Psoas muscle (tissue), 8 donors: Measurements from ENCODE around the gene GPC6. TPM values are rescaled to one million over a fixed set of nuclear protein-coding genes. Genes with fewer than 3 reads are reported as not detected.

ENCODE experiments used
- ATAC-seq, 4 donors: fragments of 200-7000 bp; cut with Tn5 transposase; one replicate each; pipeline ENCODE4 v1.9.1; 2020; ENCODE audit warnings: moderate library complexity in 3 of 4, mild to moderate bottlenecking in 2 of 4
- DNase-seq, 2 donors: peaks; one replicate each; pipeline ENCODE4 v3.0.0-alpha.2; 2020
- H3K27ac ChIP-seq: fragments of 200-600 bp; one replicate; pipeline ENCODE4 v1.8.0; 2022
- H3K27me3 ChIP-seq, 3 donors: fragments of 200-600 bp in 1 of 3; one replicate each; pipeline versions ENCODE4 v1.6.1 to v1.8.0; 2013 to 2022; ENCODE audit warnings: low read length in 2 of 3, mild to moderate bottlenecking in 2 of 3, moderate library complexity in 1 of 3; ENCODE audit not compliant: insufficient read depth in 3 of 3
- H3K36me3 ChIP-seq, 2 donors: fragments of 200-600 bp in 1 of 2; one replicate each; pipeline versions ENCODE4 v1.6.1 to v1.8.0; 2013 to 2022; ENCODE audit warnings: low read depth in 1 of 2, mild to moderate bottlenecking in 1 of 2, moderate library complexity in 1 of 2; ENCODE audit not compliant: insufficient read depth in 1 of 2
- H3K4me1 ChIP-seq: fragments of 200-600 bp; one replicate; pipeline ENCODE4 v1.8.0; 2022
- H3K4me3 ChIP-seq: fragments of 200-600 bp; one replicate; pipeline ENCODE4 v1.8.0; 2022; ENCODE audit warnings: mild to moderate bottlenecking
- H3K9me3 ChIP-seq: fragments of 200-600 bp; one replicate; pipeline ENCODE4 v1.8.0; 2022
- CTCF ChIP-seq: fragments of 200-600 bp; IDR thresholded peaks from one replicate; pipeline ENCODE4 v1.8.0; 2022; ENCODE audit warnings: antibody characterized with exemption
- WGBS, 3 donors: extraction: QIAGEN DNeasy Blood & Tissue Kit; methylation state at CpG; one replicate each; pipeline versions ENCODE4 v1.1.6 to v1.1.7; 2013; 5-methylcytosine and 5-hydroxymethylcytosine counted together
- intact Hi-C, 2 donors: fragments of 100-400 bp; cut with DNase I; formaldehyde crosslinking; loops; one replicate each; pipeline versions ENCODE4 v1.11.0 to v1.14.2; 2022
- polyA plus RNA-seq, 3 donors: library from polyadenylated mRNA; stranded (reverse); fragments of 200-250 nt; gene quantifications; one replicate each; pipeline ENCODE4 v1.2.3, GENCODE V29; 2013
- total RNA-seq, 4 donors: library from RNA; stranded (reverse); fragmentation: NEBNext Ultra II Directional in 2 of 4; extraction: Animal tissue kit (Norgen Biotek cat#: 25700) in 2 of 4; gene quantifications; one replicate each; pipeline versions ENCODE4 v1.2.1 to v1.2.4, GENCODE V29; 2021 to 2023
- donor health status: healthy with polysubstance abuse.
- donor health status: DM: no; HTN: no; CAD: no; lungs with moderate emphysema.
- donor health status: Bipolar disorder and iron deficiency.
- donor health status: healthy.
- donor health status: DM: yes; HTN: yes; CAD: no.
- donor health status: DM: no; HTN: no; CAD: no.
- donor health status: DM: no; HTN: no; CAD: no.
- donor health status: DM: yes; HTN: yes; CAD: no.

The GPC6 gene
- total and polyA plus RNA-seq, 7 donors: 0.07 to 3.7 (median 0.57) TPM

GRCh38 chr13:93248627-93249047, 22.0 kb downstream of the GPC6 start:
- intact Hi-C loops: no loop called here
- 26 to 48% (median 31%) methylated on average over 8 of the region's 8 CpGs for WGBS, 3 donors
- Histone ChIP-seq H3K27me3 (no peaks in the 10 kb centered on the region), H3K27ac (no peak overlapping the region), H3K9me3 (no peaks in the 10 kb centered on the region), H3K4me1 (no peaks in the 10 kb centered on the region), H3K36me3 (no peaks in the 10 kb centered on the region), H3K4me3 (no peak overlapping the region)
- no peak for DNase-seq
- peak in 1 of 4 donors; percentile 37 for ATAC-seq
- TF ChIP-seq CTCF: no peak

GRCh38 chr13:93249364-93250306, 23.0 kb downstream of the GPC6 start:
- WGBS, 3 donors: 91 to 95% (median 94%) methylated on average over 7 of the region's 7 CpGs
- no peaks in the 10 kb centered on the region for H3K36me3 ChIP-seq
- H3K9me3 ChIP-seq: no peaks in the 10 kb centered on the region
- no peaks in the 10 kb centered on the region for H3K4me1 ChIP-seq
- ATAC-seq: no peak
- no peak overlapping the region for H3K4me3 ChIP-seq
- intact Hi-C loops: no loop called here
- no peak for DNase-seq
- no peak overlapping the region for H3K27ac ChIP-seq
- H3K27me3 ChIP-seq: no peaks in the 10 kb centered on the region
- TF ChIP-seq CTCF: no peak

GRCh38 chr13:93254775-93255174, 28.2 kb downstream of the GPC6 start:
- 25 to 37% (median 31%) methylated on average over 4 of the region's 4 CpGs for WGBS, 3 donors
- ATAC-seq (no peak), DNase-seq (no peak)
- intact Hi-C loops: no loop called here
- Histone ChIP-seq H3K4me1 (no peaks in the 10 kb centered on the region), H3K4me3 (no peak overlapping the region), H3K9me3 (no peaks in the 10 kb centered on the region), H3K36me3 (no peaks in the 10 kb centered on the region), H3K27ac (no peak overlapping the region), H3K27me3 (no peaks in the 10 kb centered on the region)
- TF ChIP-seq CTCF: no peak

GRCh38 chr13:93256998-93257397, 30.4 kb downstream of the GPC6 start:
- TF ChIP-seq CTCF: no peak
- H3K27me3 ChIP-seq: no peaks in the 10 kb centered on the region
- H3K4me3 ChIP-seq: no peak overlapping the region
- ATAC-seq (no peak), DNase-seq (no peak)
- H3K36me3 ChIP-seq: no peaks in the 10 kb centered on the region
- intact Hi-C loops: no loop called here
- H3K4me1 ChIP-seq: no peaks in the 10 kb centered on the region
- WGBS, 3 donors: 88 to 92% (median 90%) methylated on average over 2 of the region's 2 CpGs
- H3K27ac ChIP-seq: no peak overlapping the region
- H3K9me3 ChIP-seq: no peaks in the 10 kb centered on the region
